K562 (cell line): ENCODE data around the gene COL5A1. TPM values are rescaled to one million over a fixed set of nuclear protein-coding genes. Genes with fewer than 3 reads are reported as not detected.

ENCODE experiments used
- ATAC-seq: fragments of 200-7000 bp; cut with Tn5 transposase; 3 replicates; pipeline ENCODE4 v1.9.1; 2020; ENCODE audit warnings: moderate library complexity
- BruUV-seq: library from RNA; stranded (reverse); fragments of 400-500 nt; replicated peaks from 2 replicates; lab custom pipeline; 2021; lab: Mats Ljungman, UMichigan
- CTCF ChIA-PET: fragments of 300-600 bp; formaldehyde crosslinking; extraction: SDS; loops from one replicate; lab custom pipeline; 2021; ENCODE audit warnings: low intra/inter-chr PET ratio; lab: Yijun Ruan, JAX
- POLR2A ChIA-PET: fragments of 300-600, 350-650 bp; sonication (Branson Sonifier 250); formaldehyde crosslinking; extraction: SDS; loops from one replicate; lab custom pipeline; 2021; ENCODE audit warnings: antibody characterized with exemption, inconsistent platforms; lab: Yijun Ruan, JAX
- DNase-seq, 4 experiments: peaks; one replicate each; pipeline versions ENCODE4 v3.0.0 to v3.0.0-alpha.2; 2011 to 2018; ENCODE audit warnings: low spot score in 3 of 4, mixed read lengths in 3 of 4; ENCODE audit errors: extremely low read depth in 1 of 4
- FAIRE-seq: peaks from 2 replicates; lab custom pipeline; 2011; peaks lifted over from hg19 to GRCh38; lab: Jason Lieb, UNC
- H2AFZ ChIP-seq: 2 replicates; pipeline ENCODE4 v1.6.0; 2011; ENCODE audit warnings: low read depth, low read length, control low read depth, inconsistent platforms
- H3K27ac ChIP-seq: fragments of 200-600 bp; 3 replicates; pipeline ENCODE4 v1.8.0; 2011; ENCODE audit warnings: low read depth, mild to moderate bottlenecking, control low read depth, inconsistent platforms, low read length, moderate library complexity, mixed read lengths; ENCODE audit errors: extremely low read depth
- H3K27me3 ChIP-seq, 2 experiments: fragments of 300-600 bp in 1 of 2; 2 replicates in 1 of 2; 3 replicates in 1 of 2; pipeline versions ENCODE4 v1.6.0 to v1.8.0; 2011; ENCODE audit warnings: inconsistent platforms in 2 of 2, low read length in 2 of 2, mild to moderate bottlenecking in 1 of 2, mixed read lengths in 1 of 2, moderate library complexity in 1 of 2; ENCODE audit not compliant: control insufficient read depth in 2 of 2, insufficient read depth in 2 of 2
- H3K36me3 ChIP-seq: fragments of 300-600 bp; 3 replicates; pipeline ENCODE4 v1.8.0; 2011; ENCODE audit warnings: mild to moderate bottlenecking, low read length, inconsistent platforms; ENCODE audit not compliant: control insufficient read depth, insufficient read depth
- H3K4me1 ChIP-seq, 2 experiments: fragments of 200-600 bp in 1 of 2; replicated peaks in 1 of 2; 2 replicates in 1 of 2; 3 replicates in 1 of 2; pipeline versions ENCODE4 v1.5.1 to v1.8.0; 2011; ENCODE audit warnings: inconsistent platforms in 2 of 2, low read length in 2 of 2, mild to moderate bottlenecking in 1 of 2, mixed read lengths in 1 of 2, moderate library complexity in 1 of 2; ENCODE audit not compliant: control insufficient read depth in 2 of 2, insufficient read depth in 2 of 2
- H3K4me2 ChIP-seq: 2 replicates; pipeline ENCODE4 v1.6.1; 2011; ENCODE audit warnings: low read length, control low read depth, inconsistent platforms, mixed read lengths; ENCODE audit not compliant: insufficient read depth
- H3K4me3 ChIP-seq: fragments of 200-600 bp; sonication (generic), shearing (Covaris generic); 2 replicates; pipeline ENCODE4 v1.5.1; 2016; ENCODE audit warnings: control low read depth, inconsistent platforms
- H3K79me2 ChIP-seq: fragments of 200-600 bp; 3 replicates; pipeline ENCODE4 v1.8.0; 2011; ENCODE audit warnings: low read length, inconsistent platforms; ENCODE audit not compliant: control insufficient read depth, insufficient read depth
- H3K9ac ChIP-seq, 2 experiments: 2 replicates each; pipeline versions ENCODE4 v1.6.0 to v1.6.1; 2011; ENCODE audit warnings: low read depth in 2 of 2, low read length in 2 of 2, control low read depth in 1 of 2, inconsistent platforms in 1 of 2, mild to moderate bottlenecking in 1 of 2, mixed read lengths in 1 of 2; ENCODE audit not compliant: insufficient read depth in 1 of 2
- H3K9me1 ChIP-seq: one replicate; pipeline ENCODE4 v1.6.0; 2011; ENCODE audit warnings: inconsistent platforms, mild to moderate bottlenecking, low read length, moderate library complexity; ENCODE audit not compliant: control insufficient read depth, insufficient read depth
- H3K9me3 ChIP-seq: replicated peaks from 2 replicates; pipeline ENCODE4 v1.5.1; 2011; ENCODE audit warnings: low read depth, low read length, inconsistent platforms; ENCODE audit not compliant: control insufficient read depth, insufficient read depth
- H4K20me1 ChIP-seq: replicated peaks from 2 replicates; pipeline ENCODE4 v1.6.1; 2011; ENCODE audit warnings: low read length, inconsistent platforms, mixed read lengths; ENCODE audit not compliant: control insufficient read depth, insufficient read depth
- ARNT ChIP-seq, 2 experiments: fragments of 450-650 bp; IDR thresholded peaks; 2 replicates each; pipeline ENCODE4 v1.6.1; 2016; ENCODE audit warnings: mild to moderate bottlenecking in 1 of 2
- BRD4 ChIP-seq: fragments of 200-600 bp; sonication (generic); IDR thresholded peaks from 2 replicates; pipeline ENCODE4 v1.6.1; 2017; ENCODE audit warnings: inconsistent platforms
- ETS2 ChIP-seq: IDR thresholded peaks from 2 replicates; pipeline ENCODE4 v1.6.1; 2016; ENCODE audit warnings: borderline replicate concordance, missing genetic modification characterization, mild to moderate bottlenecking, moderate library complexity, missing compliant biosample characterization; ENCODE audit not compliant: poor library complexity, severe bottlenecking
- NFATC3 ChIP-seq: fragments of 450-650 bp; IDR thresholded peaks from 2 replicates; pipeline ENCODE4 v1.6.1; 2017; ENCODE audit warnings: mild to moderate bottlenecking
- NR4A1 ChIP-seq, 2 experiments: fragments of 250-450 bp in 1 of 2; fragments of 450-650 bp in 1 of 2; sonication (Bioruptor Pico) in 1 of 2; IDR thresholded peaks; 2 replicates each; pipeline versions ENCODE4 v1.4.0 to v1.6.1; 2016 to 2020; ENCODE audit warnings: mild to moderate bottlenecking in 2 of 2, missing compliant biosample characterization in 1 of 2, missing genetic modification characterization in 1 of 2, moderate library complexity in 1 of 2
- SMARCE1 ChIP-seq: fragments of 450-650 bp; IDR thresholded peaks from 2 replicates; pipeline ENCODE4 v1.7.1; 2016; ENCODE audit warnings: mild to moderate bottlenecking
- SREBF2 ChIP-seq: sonication (generic); formaldehyde crosslinking; IDR thresholded peaks from 2 replicates; pipeline ENCODE4 v1.4.0; 2020; ENCODE audit warnings: mild to moderate bottlenecking, missing genetic modification reagents
- TCF3 ChIP-seq: sonication (generic); formaldehyde crosslinking; IDR thresholded peaks from 2 replicates; pipeline ENCODE4 v1.4.0; 2020; ENCODE audit warnings: mild to moderate bottlenecking, missing genetic modification reagents
- WGBS: fragments of 100-300 bp; shearing (Covaris generic); methylation state at CpG from one replicate; pipeline ENCODE4 v1.1.6; 2016; ENCODE audit warnings: low coverage, mixed read lengths; ENCODE audit not compliant: insufficient coverage; ENCODE audit errors: missing lambda C conversion rate; 5-methylcytosine and 5-hydroxymethylcytosine counted together
- in situ Hi-C: fragments of 300-500 bp; cut with MboI; formaldehyde crosslinking; loops from 4 replicates; pipeline ENCODE4 v1.15.0; 2018; ENCODE audit warnings: inconsistent platforms, mixed read lengths
- intact Hi-C: fragments of 100-400 bp; cut with micrococcal nuclease; formaldehyde crosslinking; loops from 2 replicates; pipeline ENCODE4 v1.14.2; 2022
- polyA plus RNA-seq, 8 experiments: library from polyadenylated mRNA; depleted of rRNA in 4 of 8; stranded (reverse) in 5 of 8; unstranded in 3 of 8; fragments of >200 nt; fragmentation: Nextera tagmentation in 2 of 8; fragmentation: Illumina TruSeq in 1 of 8; extraction: Ambion mirVana in 2 of 8; extraction: Trizol in 1 of 8; gene quantifications; 2 replicates each; pipeline versions ENCODE4 v1.2.1 to v1.2.3, GENCODE V29; 2011 to 2014; ENCODE audit warnings: inconsistent platforms in 1 of 8, missing spikeins in 1 of 8
- total RNA-seq, 7 experiments: library from RNA; depleted of rRNA in 6 of 7; stranded (reverse); fragments of >200 nt in 6 of 7; fragmentation: Illumina TruSeq in 2 of 7; extraction: Trizol in 2 of 7; gene quantifications; 2 replicates each; pipeline versions ENCODE4 v1.2.1 to v1.2.3, GENCODE V29; 2011 to 2021; ENCODE audit warnings: low replicate concordance in 1 of 7
- TF ChIP-seq, protein P1 (sequence below): IDR thresholded peaks from 2 replicates; pipeline ENCODE4 v1.6.1; 2011; ENCODE audit warnings: borderline replicate concordance, low read depth, mild to moderate bottlenecking, moderate library complexity, low read length; ENCODE audit not compliant: insufficient read depth, poor library complexity, severe bottlenecking

Gene COL5A1
- total and polyA plus RNA-seq, 9 of the 15 experiments (the other 6 are each of a cell fraction or from before 2014, with no cell fraction given), result under 0.01 to 0.13 (median 0.04) TPM; not detected in 6

- Histone ChIP-seq H3K4me1 (no peaks in the 10 kb centered on the region), H3K9me1 (no peaks in the 10 kb centered on the region), H3K9ac (no peak overlapping the region), H3K36me3 (no peaks in the 10 kb centered on the region), H3K9me3 (no peaks in the 10 kb centered on the region), H3K79me2 (no peaks in the 10 kb centered on the region), H3K4me2 (no peak overlapping the region), H3K27ac (no peak overlapping the region), H3K27me3 (peaks cover 0 to 6% of the 10 kb centered on the region in 2 experiments; a peak in 1 of 5 replicates), H3K4me3 (no peak overlapping the region), H2AFZ (no peak overlapping the region), H4K20me1 (no peaks in the 10 kb centered on the region)
- intact Hi-C loops, result no loop called here
- ChIA-PET POLR2A (no interaction called here), CTCF (no interaction called here)
- BruUV-seq, result no TSS peak
- no peak for FAIRE-seq
- no peak for DNase-seq
- ATAC-seq, result no peak
- in situ Hi-C loops, result no loop called here
- TF ChIP-seq ETS2 (tag) (no peak), BRD4 (no peak), ARNT (IDR thresholded peaks at IDR 0.05) (no peak), NR4A1 (CRISPR knock-in tag; IDR thresholded peaks at IDR 0.05) (no peak), NR4A1 (tag; IDR thresholded peaks at IDR 0.05) (no peak), SREBF2 (CRISPR knock-in tag) (no peak), SMARCE1 (no peak), TCF3 (no peak), NFATC3 (no peak)
- TF ChIP-seq, protein P1, sequence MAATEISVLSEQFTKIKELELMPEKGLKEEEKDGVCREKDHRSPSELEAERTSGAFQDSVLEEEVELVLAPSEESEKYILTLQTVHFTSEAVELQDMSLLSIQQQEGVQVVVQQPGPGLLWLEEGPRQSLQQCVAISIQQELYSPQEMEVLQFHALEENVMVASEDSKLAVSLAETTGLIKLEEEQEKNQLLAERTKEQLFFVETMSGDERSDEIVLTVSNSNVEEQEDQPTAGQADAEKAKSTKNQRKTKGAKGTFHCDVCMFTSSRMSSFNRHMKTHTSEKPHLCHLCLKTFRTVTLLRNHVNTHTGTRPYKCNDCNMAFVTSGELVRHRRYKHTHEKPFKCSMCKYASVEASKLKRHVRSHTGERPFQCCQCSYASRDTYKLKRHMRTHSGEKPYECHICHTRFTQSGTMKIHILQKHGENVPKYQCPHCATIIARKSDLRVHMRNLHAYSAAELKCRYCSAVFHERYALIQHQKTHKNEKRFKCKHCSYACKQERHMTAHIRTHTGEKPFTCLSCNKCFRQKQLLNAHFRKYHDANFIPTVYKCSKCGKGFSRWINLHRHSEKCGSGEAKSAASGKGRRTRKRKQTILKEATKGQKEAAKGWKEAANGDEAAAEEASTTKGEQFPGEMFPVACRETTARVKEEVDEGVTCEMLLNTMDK, result no peak
- 10% methylated on average over 9 of the region's 11 CpGs for WGBS
Observed at GRCh38 chr9:134655101-134655500, 13.5 kb downstream of the COL5A1 start.
